Breast epithelium (tissue), 4 donors: ENCODE data around the gene CHKA. TPM values are rescaled to one million over a fixed set of nuclear protein-coding genes. Genes with fewer than 3 reads are reported as not detected.
A peak's percentile ranks its signal among the peaks of the same experiment; 100 is the strongest.

ENCODE experiments used
- DNase-seq, 2 donors: peaks; one replicate each; pipeline ENCODE4 v3.0.0-alpha.2; 2019; ENCODE audit warnings: low spot score in 2 of 2
- H3K27ac ChIP-seq, 2 donors: fragments of 200-600 bp; sonication (generic) in 1 of 2; one replicate each; pipeline ENCODE4 v1.5.1; 2016 to 2019; ENCODE audit warnings: mild to moderate bottlenecking in 1 of 2
- H3K27me3 ChIP-seq, 2 donors: fragments of 200-600 bp; sonication (generic) in 1 of 2; one replicate each; pipeline versions ENCODE4 v1.5.1 to v1.6.0; 2017 to 2019; ENCODE audit warnings: control low read depth in 1 of 2, mild to moderate bottlenecking in 1 of 2
- H3K36me3 ChIP-seq: fragments of 200-600 bp; one replicate; pipeline ENCODE4 v1.5.1; 2019
- H3K4me1 ChIP-seq, 2 donors: fragments of 200-600 bp; sonication (generic); one replicate each; pipeline ENCODE4 v1.5.1; 2016 to 2019; ENCODE audit warnings: control low read depth in 1 of 2
- H3K4me3 ChIP-seq, 3 donors: fragments of 200-600 bp; sonication (generic); 1 replicate in 2 of 3; 2 replicates in 1 of 3; pipeline ENCODE4 v1.5.1; 2016 to 2019; ENCODE audit warnings: mild to moderate bottlenecking in 3 of 3, moderate library complexity in 2 of 3
- H3K9me3 ChIP-seq, 2 donors: fragments of 200-600 bp; sonication (generic) in 1 of 2; one replicate each; pipeline ENCODE4 v1.5.1; 2016 to 2019; ENCODE audit warnings: control low read depth in 1 of 2
- CTCF ChIP-seq, 3 donors: fragments of 450-650 bp; IDR thresholded peaks; one replicate each; pipeline ENCODE4 v1.5.1; 2016 to 2017; ENCODE audit warnings: antibody characterized with exemption in 3 of 3, mild to moderate bottlenecking in 3 of 3, moderate library complexity in 3 of 3
- POLR2A ChIP-seq: fragments of 450-650 bp; IDR thresholded peaks from one replicate; pipeline ENCODE4 v1.6.1; 2016; ENCODE audit warnings: antibody characterized with exemption, mild to moderate bottlenecking, moderate library complexity
- POLR2AphosphoS5 ChIP-seq, 3 donors: sonication (generic); formaldehyde crosslinking; IDR thresholded peaks; one replicate each; pipeline ENCODE4 v1.6.1; 2017; ENCODE audit warnings: antibody characterized with exemption in 3 of 3
- intact Hi-C: fragments of 100-400 bp; cut with DNase I; formaldehyde crosslinking; loops from one replicate; pipeline ENCODE4 v1.15.1; 2023; ENCODE audit warnings: low total_unique reads
- total RNA-seq, 3 donors: library from RNA; depleted of rRNA; stranded (reverse); fragments of >200 nt; gene quantifications; one replicate each; pipeline ENCODE4 v1.1.0, GENCODE V29; 2016

Gene CHKA
- total RNA-seq, 3 donors from 2014 or later: 52.1 to 73.0 (median 71.7) TPM

- TF ChIP-seq POLR2AphosphoS5 (IDR thresholded peaks at IDR 0.05) (no peak), CTCF (IDR thresholded peaks at IDR 0.05) (no peak), POLR2A (no peak)
- H3K4me1 ChIP-seq: no peaks in the 10 kb centered on the region
- no peak overlapping the region for H3K27ac ChIP-seq
- no peaks in the 10 kb centered on the region for H3K36me3 ChIP-seq
- no peak for DNase-seq
- H3K4me3 ChIP-seq: no peak overlapping the region
- H3K27me3 ChIP-seq: no peaks in the 10 kb centered on the region
- intact Hi-C loops: loop anchor here (5.0 kb wide), 1 partner anchor 468 kb away; no protein-coding TSS in a partner anchor
- H3K9me3 ChIP-seq: no peaks in the 10 kb centered on the region
These were observed 44.4 kb upstream of the CHKA start for GRCh38 chr11:68165601-68166000.

- DNase-seq: no peak
- Histone ChIP-seq H3K4me1 (no peaks in the 10 kb centered on the region), H3K27me3 (no peaks in the 10 kb centered on the region), H3K4me3 (no peak overlapping the region), H3K36me3 (no peaks in the 10 kb centered on the region), H3K9me3 (no peaks in the 10 kb centered on the region), H3K27ac (no peak overlapping the region)
- intact Hi-C loops: no loop called here
- no peak for TF ChIP-seq POLR2AphosphoS5 (IDR thresholded peaks at IDR 0.05)
- no peak for TF ChIP-seq CTCF (IDR thresholded peaks at IDR 0.05)
- TF ChIP-seq POLR2A: no peak
These were observed 43.2 kb upstream of the CHKA start for GRCh38 chr11:68164437-68164836.

GRCh38 chr11:68163691-68164090 is 42.5 kb upstream of the CHKA start:
- Histone ChIP-seq H3K27ac (no peak overlapping the region), H3K4me3 (no peak overlapping the region), H3K27me3 (no peaks in the 10 kb centered on the region), H3K36me3 (no peaks in the 10 kb centered on the region), H3K4me1 (no peaks in the 10 kb centered on the region), H3K9me3 (no peaks in the 10 kb centered on the region)
- intact Hi-C loops: no loop called here
- TF ChIP-seq POLR2AphosphoS5 (IDR thresholded peaks at IDR 0.05) (no peak), CTCF (IDR thresholded peaks at IDR 0.05) (no peak), POLR2A (no peak)
- no peak for DNase-seq

- H3K27ac ChIP-seq: peak overlapping the region in 1 of 2 donors; percentile 17
- TF ChIP-seq POLR2AphosphoS5 (IDR thresholded peaks at IDR 0.05): no peak
- no peak for TF ChIP-seq POLR2A
These were observed 39.0 kb upstream of the CHKA start for GRCh38 chr11:68160100-68160695.

GRCh38 chr11:68159665-68160064 is 38.5 kb upstream of the CHKA start:
- no peaks in the 10 kb centered on the region for H3K9me3 ChIP-seq
- H3K36me3 ChIP-seq: no peaks in the 10 kb centered on the region
- no peaks in the 10 kb centered on the region for H3K4me1 ChIP-seq
- TF ChIP-seq POLR2A (no peak), CTCF (IDR thresholded peaks at IDR 0.05) (no peak), POLR2AphosphoS5 (IDR thresholded peaks at IDR 0.05) (no peak)
- H3K4me3 ChIP-seq: no peak overlapping the region
- no peaks in the 10 kb centered on the region for H3K27me3 ChIP-seq
- H3K27ac ChIP-seq: no peak overlapping the region
- intact Hi-C loops: no loop called here
- DNase-seq: no peak

More at GRCh38 chr11:68160100-68160695, 39.0 kb upstream of the CHKA start:
- Histone ChIP-seq H3K4me1 (no peaks in the 10 kb centered on the region), H3K36me3 (no peaks in the 10 kb centered on the region), H3K4me3 (no peak overlapping the region), H3K9me3 (no peaks in the 10 kb centered on the region), H3K27me3 (no peaks in the 10 kb centered on the region)
- peak in 1 of 2 donors; percentile 16 for DNase-seq
- intact Hi-C loops: no loop called here
